Nephron (organoid): ENCODE data around the gene HES4.

Experiments used
- H3K27ac Mint-ChIP-seq, 3 experiments: 2 replicates each; pipeline ENCODE4 v1.8.0; 2020; ENCODE audit warnings: mixed read lengths in 3 of 3, mild to moderate bottlenecking in 2 of 3, moderate library complexity in 1 of 3
- H3K27me3 Mint-ChIP-seq: 2 replicates; pipeline ENCODE4 v1.8.0; 2021; ENCODE audit warnings: low read depth, mild to moderate bottlenecking, moderate library complexity, mixed read lengths
- H3K36me3 Mint-ChIP-seq: 2 replicates; pipeline ENCODE4 v1.8.0; 2020; ENCODE audit warnings: low read depth, mixed read lengths
- H3K4me1 Mint-ChIP-seq: 2 replicates; pipeline ENCODE4 v1.8.0; 2020; ENCODE audit warnings: mixed read lengths
- H3K4me3 Mint-ChIP-seq, 3 experiments: 2 replicates each; pipeline ENCODE4 v1.8.0; 2020; ENCODE audit warnings: mild to moderate bottlenecking in 3 of 3, mixed read lengths in 3 of 3, moderate library complexity in 2 of 3
- H3K9me3 Mint-ChIP-seq: 2 replicates; pipeline ENCODE4 v1.8.0; 2020; ENCODE audit warnings: mixed read lengths
- TF ChIP-seq, protein P1 (sequence below), 3 experiments: fragments of 200-600 bp; sonication (generic); IDR thresholded peaks; one replicate each; pipeline ENCODE4 v1.5.0; 2021; ENCODE audit warnings: antibody characterized with exemption in 3 of 3; ENCODE audit not compliant: unreplicated experiment in 3 of 3

The HES4 gene

DNA sequence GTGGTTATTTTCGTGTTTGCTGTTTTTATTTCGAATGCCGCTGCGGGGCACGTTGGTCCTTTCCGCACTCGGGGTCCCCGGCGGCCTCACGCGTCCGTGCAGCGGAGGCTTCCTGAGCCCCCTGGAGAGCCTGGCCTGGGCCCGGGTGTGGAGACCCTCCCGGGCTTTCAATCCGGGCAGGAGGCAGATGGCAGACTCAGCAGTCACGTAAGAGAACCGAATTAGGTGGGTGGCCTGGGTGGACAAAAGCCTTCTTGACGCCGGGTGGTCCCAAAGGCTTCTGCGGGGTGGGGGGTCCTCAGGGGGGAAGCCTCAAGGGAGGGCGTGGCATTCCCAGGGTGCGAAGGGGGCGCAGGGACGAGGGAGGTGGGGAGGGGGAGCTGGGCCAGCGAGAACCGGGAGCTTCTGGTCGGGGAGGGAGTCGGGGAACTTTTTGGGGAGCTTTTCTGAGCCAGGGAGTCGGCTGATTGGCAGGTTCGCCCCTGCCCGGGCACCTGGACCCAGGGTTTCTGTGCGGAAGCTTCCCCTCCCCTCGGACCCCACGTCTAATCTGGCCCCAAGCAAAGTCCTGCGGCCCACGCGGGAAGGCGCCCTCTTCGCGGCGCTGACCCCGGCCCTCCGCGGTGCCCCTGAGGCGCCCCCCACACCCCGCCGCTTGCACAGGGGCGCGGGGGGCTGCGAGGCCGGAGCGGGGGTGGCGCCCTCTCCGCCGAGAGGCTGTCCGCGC is 1.3 kb upstream of the HES4 start:
- H3K27me3 Mint-ChIP-seq: peaks cover 9% of the 10 kb centered on the region
- TF ChIP-seq, protein P1, sequence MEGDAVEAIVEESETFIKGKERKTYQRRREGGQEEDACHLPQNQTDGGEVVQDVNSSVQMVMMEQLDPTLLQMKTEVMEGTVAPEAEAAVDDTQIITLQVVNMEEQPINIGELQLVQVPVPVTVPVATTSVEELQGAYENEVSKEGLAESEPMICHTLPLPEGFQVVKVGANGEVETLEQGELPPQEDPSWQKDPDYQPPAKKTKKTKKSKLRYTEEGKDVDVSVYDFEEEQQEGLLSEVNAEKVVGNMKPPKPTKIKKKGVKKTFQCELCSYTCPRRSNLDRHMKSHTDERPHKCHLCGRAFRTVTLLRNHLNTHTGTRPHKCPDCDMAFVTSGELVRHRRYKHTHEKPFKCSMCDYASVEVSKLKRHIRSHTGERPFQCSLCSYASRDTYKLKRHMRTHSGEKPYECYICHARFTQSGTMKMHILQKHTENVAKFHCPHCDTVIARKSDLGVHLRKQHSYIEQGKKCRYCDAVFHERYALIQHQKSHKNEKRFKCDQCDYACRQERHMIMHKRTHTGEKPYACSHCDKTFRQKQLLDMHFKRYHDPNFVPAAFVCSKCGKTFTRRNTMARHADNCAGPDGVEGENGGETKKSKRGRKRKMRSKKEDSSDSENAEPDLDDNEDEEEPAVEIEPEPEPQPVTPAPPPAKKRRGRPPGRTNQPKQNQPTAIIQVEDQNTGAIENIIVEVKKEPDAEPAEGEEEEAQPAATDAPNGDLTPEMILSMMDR (IDR thresholded peaks at IDR 0.05; ENCODE audit: unreplicated experiment in 3 of 3): no peak
- peak overlapping the region; percentile 74 to 94 (median 93) for H3K27ac Mint-ChIP-seq
- H3K36me3 Mint-ChIP-seq: no peaks in the 10 kb centered on the region
- H3K4me3 Mint-ChIP-seq: peak overlapping the region; percentile 87 to 91 (median 88)
- H3K4me1 Mint-ChIP-seq: peaks cover 16% of the 10 kb centered on the region
- no peaks in the 10 kb centered on the region for H3K9me3 Mint-ChIP-seq

GRCh38 chr1:1000357-1001056 is 610 bp upstream of the HES4 start:
- Mint-ChIP-seq H3K36me3 (no peaks in the 10 kb centered on the region), H3K4me3 (peak overlapping the region; percentile 87 to 91 (median 88)), H3K9me3 (no peaks in the 10 kb centered on the region), H3K27me3 (peaks cover 14% of the 10 kb centered on the region), H3K4me1 (peaks cover 16% of the 10 kb centered on the region), H3K27ac (peak overlapping the region; percentile 74 to 94 (median 93))
- TF ChIP-seq, protein P1 (IDR thresholded peaks at IDR 0.05; ENCODE audit: unreplicated experiment in 3 of 3): no peak

GRCh38 chr1:998995-999724 is 737 bp downstream of the HES4 start:
- H3K36me3 Mint-ChIP-seq: no peaks in the 10 kb centered on the region
- no peak overlapping the region for H3K27ac Mint-ChIP-seq
- peak overlapping the region; percentile 62 to 71 (median 69) for H3K4me3 Mint-ChIP-seq
- H3K9me3 Mint-ChIP-seq: no peaks in the 10 kb centered on the region
- peaks cover 20% of the 10 kb centered on the region for H3K27me3 Mint-ChIP-seq
- TF ChIP-seq, protein P1 (IDR thresholded peaks at IDR 0.05; ENCODE audit: unreplicated experiment in 3 of 3): no peak
- H3K4me1 Mint-ChIP-seq: peaks cover 4% of the 10 kb centered on the region

DNA sequence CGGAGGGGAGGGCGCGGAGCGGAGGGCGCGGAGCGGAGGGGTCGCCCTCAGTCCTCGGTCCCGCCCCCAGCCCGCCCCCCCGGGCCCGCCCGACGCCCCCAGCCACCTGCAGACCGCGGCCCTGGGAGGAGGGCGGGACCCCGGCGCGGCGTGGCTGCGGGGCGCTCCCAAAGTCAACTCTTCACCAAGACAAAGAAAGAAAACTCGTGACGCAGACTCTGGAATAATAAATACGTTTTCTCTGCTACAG is 1.2 kb downstream of the HES4 start:
- Mint-ChIP-seq H3K4me1 (peaks cover 4% of the 10 kb centered on the region), H3K27me3 (peaks cover 20% of the 10 kb centered on the region), H3K4me3 (peak overlapping the region; percentile 77 to 81 (median 80)), H3K27ac (no peak overlapping the region), H3K9me3 (no peaks in the 10 kb centered on the region), H3K36me3 (no peaks in the 10 kb centered on the region)
- TF ChIP-seq, protein P1 (IDR thresholded peaks at IDR 0.05; ENCODE audit: unreplicated experiment in 3 of 3): no peak

DNA sequence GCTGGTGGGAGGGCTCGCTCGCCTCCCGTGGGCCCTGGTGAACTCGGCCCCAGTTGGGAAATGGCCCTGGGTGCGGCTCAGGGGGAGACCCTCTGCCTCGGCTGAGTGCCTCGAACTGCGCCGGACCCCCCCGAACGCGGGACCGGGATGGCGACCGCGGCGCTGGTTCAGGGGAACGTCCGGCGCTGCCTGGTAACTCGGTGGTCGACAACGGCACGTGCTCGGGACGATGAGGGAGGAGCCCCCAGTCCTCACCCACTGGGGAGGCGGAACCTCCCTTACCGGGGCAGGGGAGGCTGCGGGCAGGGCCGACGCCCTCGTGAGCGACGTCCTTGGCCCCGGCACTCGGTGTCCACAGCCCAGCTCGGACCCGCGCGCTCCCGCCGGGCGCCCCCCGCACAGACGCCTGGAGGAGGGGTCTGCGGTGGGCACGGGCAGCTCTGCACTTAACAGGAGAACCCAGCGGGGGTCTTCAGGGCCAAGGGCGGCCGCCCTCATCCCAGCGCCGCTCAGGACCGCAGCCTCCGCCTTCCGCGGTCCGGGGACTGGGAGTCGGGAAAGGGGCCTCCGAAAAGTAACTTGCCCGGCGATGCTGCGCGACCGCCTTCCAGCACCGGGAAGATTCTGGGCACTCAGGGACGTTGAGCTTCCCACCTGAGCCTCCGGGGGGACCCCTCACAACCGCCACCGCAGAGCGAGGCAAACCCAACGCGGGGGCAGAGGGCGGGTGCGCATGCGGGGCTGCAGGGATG is 1.7 kb downstream of the HES4 start:
- Mint-ChIP-seq H3K27me3 (peaks cover 20% of the 10 kb centered on the region), H3K4me1 (peaks cover 4% of the 10 kb centered on the region), H3K9me3 (peaks cover under 1% of the 10 kb centered on the region), H3K36me3 (no peaks in the 10 kb centered on the region), H3K27ac (no peak overlapping the region), H3K4me3 (peak overlapping the region; percentile 77 to 81 (median 80))
- TF ChIP-seq, protein P1 (IDR thresholded peaks at IDR 0.05; ENCODE audit: unreplicated experiment in 3 of 3): no peak
